NCI-H2196 treated with DMSO at 0.1 percent for 48 hours (cell line): ENCODE measurements around the gene ALDH1A1.

Experiments
- DNase-seq: peaks from one replicate; lab custom pipeline; 2025; ENCODE audit not compliant: unreplicated experiment; lab: John Stamatoyannopoulos, UW

Gene ALDH1A1

DNA sequence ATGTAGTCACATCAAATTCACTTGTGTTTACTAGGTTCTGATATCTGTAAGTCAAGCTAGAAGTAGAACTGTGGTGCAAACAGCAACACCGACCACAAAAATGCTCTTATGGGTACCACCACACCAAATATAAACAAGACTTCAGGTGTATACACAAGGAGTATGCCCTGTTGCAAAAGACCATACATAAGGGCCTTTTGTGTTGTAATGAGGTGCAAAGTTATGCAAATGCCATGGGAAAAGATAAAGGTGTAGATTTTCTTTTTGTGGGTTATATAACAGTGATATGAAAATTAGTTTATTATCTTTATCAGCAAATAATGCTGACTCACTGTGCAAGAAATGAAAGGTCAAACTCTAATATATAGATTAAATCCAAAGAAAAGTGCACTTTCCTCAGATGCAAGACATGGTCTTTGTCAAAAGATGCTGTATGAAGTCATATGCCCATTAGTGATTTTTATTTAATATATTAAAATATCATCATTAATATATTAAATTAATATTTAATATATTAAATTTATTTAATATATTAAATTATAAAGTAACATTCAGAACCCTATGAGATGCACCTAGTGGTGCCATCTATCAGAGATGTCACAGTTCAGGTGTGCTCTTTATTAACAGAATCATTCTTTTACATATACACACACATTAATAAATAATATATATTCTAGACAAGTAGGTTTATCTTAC, 26.7 kb upstream of the ALDH1A1 start:
- DNase-seq = no peak

DNA sequence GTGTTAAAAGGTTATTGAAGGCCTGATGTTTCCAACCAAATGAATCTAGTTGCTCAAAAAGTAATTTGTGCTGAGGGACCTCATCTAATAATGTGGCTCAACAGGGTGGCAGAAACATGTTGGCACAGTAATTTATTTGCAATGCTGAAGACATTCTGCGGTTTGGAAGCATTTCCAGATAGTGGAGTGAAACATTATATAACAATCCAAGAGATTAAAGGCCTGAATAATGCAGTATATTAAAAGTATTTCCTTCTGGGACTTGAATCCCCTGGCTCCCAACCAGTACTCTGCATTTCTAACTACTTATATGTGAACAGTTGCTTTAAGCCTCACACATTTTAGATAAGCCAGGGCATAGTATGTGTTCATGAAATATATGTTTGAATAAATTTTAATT, 25.9 kb upstream of the ALDH1A1 start:
- DNase-seq = no peak

- DNase-seq = no peak
Measured at GRCh38 chr9:72977670-72978069, 24.8 kb upstream of the ALDH1A1 start.

GRCh38 chr9:72974501-72974900, 21.6 kb upstream of the ALDH1A1 start:
- no peak for DNase-seq

GRCh38 chr9:72972636-72973035, 19.8 kb upstream of the ALDH1A1 start:
- DNase-seq = no peak

GRCh38 chr9:72971411-72971810, 18.6 kb upstream of the ALDH1A1 start:
- DNase-seq = no peak

DNA sequence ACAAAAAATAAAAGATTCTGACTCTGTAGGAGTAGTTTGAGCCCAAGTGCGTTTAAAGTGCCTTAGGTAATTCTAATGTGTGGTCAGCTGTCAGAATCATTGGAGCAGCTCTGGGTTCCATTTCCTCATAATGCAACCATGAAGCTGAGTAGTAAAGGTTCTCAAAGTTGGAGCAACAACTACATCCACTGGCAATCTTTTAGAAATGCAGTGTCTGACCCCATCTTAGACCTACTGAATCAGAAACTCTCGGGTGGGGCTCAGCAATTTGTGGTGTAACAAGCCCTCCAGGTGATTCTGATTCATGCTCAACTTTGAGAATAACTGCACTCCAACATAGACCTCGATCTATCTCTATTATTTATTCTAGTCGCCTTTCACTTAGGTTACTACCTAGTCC, 7.6 kb upstream of the ALDH1A1 start:
- no peak for DNase-seq

GRCh38 chr9:72958485-72959281, 5.8 kb upstream of the ALDH1A1 start:
- DNase-seq = no peak

DNA sequence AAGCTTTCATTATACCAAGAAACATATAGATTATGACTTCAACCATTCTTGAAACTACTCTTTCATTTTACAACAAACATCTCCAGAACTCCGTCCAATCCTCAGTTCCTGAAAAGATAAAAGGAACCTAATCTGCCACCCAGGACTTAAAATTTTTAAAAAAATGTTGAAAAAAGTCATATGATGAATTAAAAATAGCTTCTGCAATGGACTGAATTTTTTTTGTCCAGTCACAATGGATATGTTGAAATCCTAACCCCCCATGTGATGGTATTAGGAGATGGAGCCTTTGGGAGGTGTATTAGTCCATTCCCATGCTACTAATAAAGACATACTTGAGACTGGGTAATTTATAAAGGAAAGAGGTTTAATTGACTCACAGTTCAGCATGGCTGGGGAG, 2.7 kb upstream of the ALDH1A1 start:
- DNase-seq = no peak

- no peak for DNase-seq
Measured at GRCh38 chr9:72955126-72955455, 2.2 kb upstream of the ALDH1A1 start.

DNA sequence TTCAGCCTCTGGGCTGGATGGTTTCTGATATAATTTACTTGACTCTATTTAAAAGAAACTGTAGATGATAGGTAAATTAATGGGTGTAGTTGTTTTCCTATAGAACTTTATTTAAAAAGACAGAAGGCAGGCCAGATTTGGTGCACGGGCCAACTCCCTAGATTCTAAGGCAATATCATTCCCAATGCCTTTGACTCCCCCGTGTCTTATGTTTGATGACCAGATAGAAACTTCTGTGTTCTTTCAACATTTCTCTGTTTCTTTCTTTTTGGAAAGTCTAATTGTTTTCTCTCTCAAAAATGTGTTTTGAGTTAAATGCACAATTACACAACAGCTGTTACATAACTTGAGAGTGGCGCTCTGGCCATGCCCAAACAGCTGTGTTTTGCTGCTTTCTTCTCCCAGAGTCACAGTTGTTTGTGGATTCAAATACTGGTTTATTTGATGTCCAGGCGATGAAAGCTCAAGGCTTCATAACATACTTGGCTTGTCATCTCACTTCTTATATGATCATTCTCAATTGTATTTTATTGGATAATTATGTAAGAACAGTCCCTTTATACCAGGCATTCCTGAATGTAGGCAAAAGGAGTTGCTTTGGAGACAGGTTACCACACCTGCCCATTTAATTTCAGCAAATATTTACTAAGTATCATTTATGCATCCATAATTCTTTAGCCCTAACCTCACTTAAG, 1.7 kb upstream of the ALDH1A1 start:
- no peak for DNase-seq

DNA sequence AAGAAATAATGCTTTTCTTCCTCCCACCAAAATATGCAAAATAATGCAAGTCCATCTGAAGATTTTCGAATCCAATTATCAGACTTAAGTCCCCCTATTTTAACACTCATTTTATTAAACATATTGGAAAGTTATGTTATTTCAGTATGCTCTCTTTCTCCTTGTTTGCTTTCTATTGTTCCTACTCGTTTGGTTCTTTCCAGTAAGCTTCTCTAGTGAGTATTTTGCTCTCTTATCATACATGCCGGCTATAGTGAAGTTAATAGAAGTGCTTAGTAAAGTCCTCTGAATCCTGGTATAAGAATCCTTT, 517 bp downstream of the ALDH1A1 start:
- DNase-seq = no peak

DNA sequence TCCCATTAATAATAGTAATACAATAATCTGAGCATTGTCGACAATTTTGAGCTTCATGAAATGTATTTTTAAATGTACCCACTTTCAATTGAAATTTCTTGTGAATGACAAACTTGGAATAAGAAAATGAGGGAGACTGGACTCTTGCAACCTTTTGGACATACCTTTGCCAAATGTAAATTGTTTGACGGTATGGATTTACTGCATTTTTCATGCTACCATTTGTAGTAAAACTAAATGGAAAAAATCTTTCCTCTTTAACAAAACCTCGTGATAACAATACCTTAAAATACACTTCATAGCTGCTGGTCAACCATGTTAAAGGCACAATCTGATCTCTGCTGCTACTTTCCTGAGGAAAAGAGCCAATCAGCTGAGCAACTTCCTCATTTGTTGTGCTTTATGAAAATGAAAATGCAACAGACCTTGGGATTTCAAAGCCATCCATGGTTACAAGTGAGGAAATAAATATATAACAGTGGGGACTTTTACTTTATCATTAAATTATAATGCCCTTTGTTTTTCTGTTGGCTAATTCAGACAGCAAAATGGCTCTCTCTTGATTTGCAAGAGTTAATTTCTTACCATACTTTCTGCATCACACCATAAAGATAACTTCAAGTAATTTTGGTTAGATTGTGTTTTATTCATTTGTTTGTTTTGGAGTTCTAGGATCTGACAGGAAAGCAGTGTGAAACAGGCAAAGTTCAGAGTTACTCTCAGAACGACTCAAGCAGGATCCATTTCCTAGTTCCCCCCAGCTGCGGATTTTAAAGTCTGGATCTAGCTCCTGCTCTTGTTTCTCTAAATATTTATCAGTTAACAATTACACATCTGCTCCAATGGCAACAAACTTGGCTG, 1.1 kb downstream of the ALDH1A1 start:
- DNase-seq = no peak

- DNase-seq = no peak
Measured at GRCh38 chr9:72950875-72951442, 1.9 kb downstream of the ALDH1A1 start.

DNA sequence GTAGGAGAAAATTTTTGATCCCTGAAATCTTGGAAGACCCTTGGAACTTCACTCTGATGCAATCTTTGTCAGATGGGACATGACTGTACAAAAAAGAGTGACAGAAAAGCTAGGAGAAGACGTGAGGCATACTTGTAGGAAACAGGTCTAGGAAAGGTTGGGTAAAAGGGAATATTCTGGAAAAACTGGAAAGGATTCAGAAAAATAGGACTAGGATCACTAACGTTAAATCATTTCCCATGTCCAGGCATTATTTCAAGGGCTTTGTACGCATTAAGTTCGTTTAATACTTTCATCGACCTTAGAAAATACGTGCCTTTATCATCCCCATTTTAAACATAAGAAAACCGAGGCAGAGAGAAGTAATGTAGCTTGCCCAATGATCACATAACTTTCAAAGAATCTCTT, 2.9 kb downstream of the ALDH1A1 start:
- no peak for DNase-seq

GRCh38 chr9:72949244-72949582, 3.6 kb downstream of the ALDH1A1 start:
- DNase-seq = no peak

DNA sequence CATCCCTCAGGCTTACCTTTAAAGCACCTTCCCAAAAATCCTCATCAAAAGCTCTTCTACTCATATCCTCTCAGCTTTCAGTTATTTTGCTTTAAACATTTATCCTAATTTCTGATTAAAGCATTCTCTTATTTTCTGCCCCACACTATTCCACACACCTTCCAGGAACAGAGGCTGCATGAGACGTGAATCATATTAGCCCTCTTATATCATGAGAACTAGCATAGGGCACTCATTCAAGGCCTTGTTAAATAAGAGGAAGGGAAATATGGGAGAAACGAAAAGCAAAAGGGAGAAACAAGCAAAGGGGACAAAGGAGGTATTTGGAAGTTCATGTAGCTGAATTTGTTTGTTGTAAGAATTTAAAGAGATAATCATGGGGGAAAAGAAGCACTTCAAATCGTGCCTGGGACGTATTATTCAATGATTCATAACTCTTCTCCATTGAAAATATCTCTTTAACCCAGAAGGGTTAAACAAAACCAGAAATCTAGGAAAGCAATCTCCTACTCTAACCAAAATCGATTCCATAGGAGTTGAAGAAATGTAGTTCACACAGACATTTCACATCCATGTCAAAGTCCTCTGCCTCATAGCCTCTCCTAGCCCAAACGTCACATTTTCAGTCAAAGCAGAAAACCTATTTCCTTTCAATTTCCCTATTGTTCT, 4.1 kb downstream of the ALDH1A1 start:
- DNase-seq = no peak

DNA sequence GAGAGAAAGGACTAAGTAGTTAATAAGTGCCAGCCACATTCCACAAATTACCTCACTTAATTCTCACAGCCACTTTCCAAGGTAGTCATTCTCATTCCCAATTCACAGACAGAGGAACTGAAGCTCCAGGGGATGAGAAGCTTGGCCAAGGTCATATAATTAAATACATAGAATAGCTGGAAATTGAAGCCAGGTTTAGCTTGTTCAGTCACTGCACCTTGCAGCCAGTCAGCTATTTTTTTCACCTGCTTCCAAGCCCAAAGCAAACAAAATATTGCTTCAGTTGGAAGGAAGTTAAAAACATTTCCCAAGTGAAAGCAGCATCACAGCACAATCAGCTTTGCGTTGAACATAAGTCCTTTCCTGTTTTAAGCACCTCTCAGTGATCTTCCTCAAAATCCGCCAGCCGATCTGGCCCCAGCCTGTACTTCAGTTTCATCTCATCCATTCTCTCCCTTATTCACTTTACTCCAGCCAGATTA, 4.8 kb downstream of the ALDH1A1 start:
- no peak for DNase-seq

- no peak for DNase-seq
Measured at GRCh38 chr9:72946821-72947220, 6.0 kb downstream of the ALDH1A1 start.

DNA sequence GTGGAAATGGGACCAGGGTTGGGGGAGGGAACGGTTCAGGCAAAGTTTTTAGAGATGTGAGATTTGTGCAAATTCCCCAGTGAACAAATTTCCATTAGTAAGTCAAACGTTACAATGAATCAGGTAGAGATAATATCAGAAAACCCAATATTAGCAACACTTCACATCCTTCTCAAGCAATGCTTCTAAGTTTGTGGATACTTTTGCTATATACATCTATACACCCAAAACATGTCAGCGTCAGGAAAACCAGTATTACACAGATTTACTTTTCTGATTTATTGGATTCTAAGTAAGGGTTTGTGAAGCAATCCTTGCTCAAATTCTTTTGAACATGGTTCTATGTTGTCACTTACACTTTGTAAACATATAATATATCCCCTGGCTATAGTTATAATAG, 6.5 kb downstream of the ALDH1A1 start:
- no peak for DNase-seq

DNA sequence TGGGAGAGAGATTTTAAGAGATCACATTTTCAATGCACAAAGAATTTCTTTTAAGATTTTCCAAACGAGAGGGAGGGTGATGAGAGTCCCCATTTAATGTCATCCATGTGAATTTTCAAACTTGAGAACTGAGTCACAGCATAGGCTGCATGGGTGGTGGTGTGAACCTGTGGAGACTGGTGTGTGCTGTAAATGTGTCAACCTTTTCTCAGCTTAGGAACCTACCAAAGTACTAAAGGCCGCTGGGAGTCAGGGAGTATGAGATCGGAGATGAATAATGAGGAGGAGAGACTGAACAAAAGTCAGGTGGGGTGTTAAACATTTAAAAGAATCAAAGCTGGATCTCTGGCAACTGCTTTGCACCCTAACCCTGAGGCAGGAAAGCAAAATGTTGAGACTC, 7.5 kb downstream of the ALDH1A1 start:
- DNase-seq = no peak
